Ammon's horn (tissue), 1 donor: ENCODE measurements around the gene SLC38A2.
A peak's percentile ranks its signal among the peaks of the same experiment; 100 is the strongest.

Experiments used
- DNase-seq: peaks from one replicate; pipeline ENCODE4 v3.0.0-alpha.2; 2016; ENCODE audit warnings: low spot score

Gene SLC38A2

GRCh38 chr12:46391630-46392029 lies 19.1 kb upstream of the SLC38A2 start:
- DNase-seq = no peak

- DNase-seq = no peak
These were observed 18.3 kb upstream of the SLC38A2 start for GRCh38 chr12:46390881-46391280.

GRCh38 chr12:46390304-46390703 lies 17.7 kb upstream of the SLC38A2 start:
- DNase-seq = no peak

GRCh38 chr12:46389031-46389616 lies 16.6 kb upstream of the SLC38A2 start:
- no peak for DNase-seq

GRCh38 chr12:46388427-46389021 lies 16.0 kb upstream of the SLC38A2 start:
- no peak for DNase-seq

DNA sequence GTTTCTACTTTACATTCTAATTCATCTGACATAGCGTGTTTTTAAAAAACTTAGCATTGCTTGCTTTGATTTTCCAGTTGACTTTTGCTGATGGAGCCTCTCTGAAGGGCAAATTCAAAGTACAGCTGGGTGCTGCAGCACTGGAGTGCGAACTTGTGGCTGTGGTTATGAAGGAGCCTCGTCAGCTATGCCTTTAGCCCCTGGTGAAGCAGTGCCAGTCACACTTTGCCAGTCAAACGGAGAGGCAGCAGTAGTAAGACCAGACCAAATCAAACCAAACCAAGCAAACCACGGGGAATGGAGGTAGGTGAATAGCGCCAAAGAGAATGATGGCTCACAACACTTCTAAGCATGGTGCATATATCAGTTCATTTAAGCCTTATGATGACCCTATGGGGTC lies 15.1 kb upstream of the SLC38A2 start:
- no peak for DNase-seq

DNA sequence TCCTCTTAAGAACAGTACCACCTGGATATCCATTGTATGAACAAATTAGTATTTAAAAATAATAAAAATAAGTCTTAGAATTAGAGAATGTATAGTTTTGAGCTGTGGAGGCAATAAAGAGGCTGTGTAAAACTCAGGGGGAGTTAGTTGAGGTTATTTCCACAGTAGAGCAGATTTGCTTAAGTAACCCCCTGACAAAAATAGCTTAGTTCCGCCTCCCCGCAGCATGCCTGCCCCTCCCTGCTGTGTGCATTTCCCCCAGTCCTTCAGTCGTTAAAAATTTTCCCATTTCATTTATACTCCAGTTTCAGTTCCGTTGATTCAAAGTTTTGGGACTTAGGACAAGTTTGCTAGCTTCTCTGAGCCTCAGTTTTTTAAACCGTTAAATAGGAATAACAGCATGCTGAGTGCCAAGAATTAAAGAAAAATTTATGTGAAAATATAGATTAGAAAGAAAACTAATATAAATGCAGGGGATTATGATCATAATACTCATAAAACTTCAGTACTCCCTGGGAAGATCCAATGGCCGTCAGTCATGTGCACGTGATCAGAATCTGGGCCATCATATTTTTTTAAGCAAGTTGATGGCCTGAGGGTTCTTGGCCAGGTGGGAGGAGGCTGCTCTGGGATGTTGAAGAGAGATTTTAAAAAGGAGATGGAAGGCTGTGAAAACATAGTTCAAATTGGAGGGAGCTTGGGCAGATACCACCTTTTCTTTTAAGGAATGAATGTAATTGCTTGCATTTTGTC lies 14.5 kb upstream of the SLC38A2 start:
- DNase-seq = peak; percentile 66

DNA sequence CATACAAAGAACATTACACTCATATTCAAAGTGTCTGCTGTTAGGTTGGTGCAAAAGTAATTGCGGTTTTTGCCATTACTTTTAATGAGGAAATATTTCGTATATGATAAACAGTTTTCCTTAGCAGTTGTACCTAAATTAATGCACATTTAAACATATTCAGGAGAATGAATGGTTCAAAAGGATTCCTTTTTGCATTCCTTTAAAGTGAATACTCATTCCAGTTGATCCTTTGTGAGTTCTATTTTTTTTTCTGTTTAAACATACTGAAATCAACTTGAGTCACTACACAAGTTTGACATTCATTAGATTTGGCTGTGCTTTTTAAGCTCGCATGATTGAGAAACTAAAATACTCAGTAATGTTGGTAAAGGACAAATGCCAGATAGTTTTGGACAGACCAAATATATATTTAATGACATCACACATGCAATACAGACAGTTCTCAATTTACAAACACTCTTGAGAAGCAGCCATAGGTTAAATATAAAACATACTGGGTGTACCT lies 13.8 kb upstream of the SLC38A2 start:
- DNase-seq = no peak

- DNase-seq = no peak
These were observed 12.9 kb upstream of the SLC38A2 start for GRCh38 chr12:46385438-46385837.

DNA sequence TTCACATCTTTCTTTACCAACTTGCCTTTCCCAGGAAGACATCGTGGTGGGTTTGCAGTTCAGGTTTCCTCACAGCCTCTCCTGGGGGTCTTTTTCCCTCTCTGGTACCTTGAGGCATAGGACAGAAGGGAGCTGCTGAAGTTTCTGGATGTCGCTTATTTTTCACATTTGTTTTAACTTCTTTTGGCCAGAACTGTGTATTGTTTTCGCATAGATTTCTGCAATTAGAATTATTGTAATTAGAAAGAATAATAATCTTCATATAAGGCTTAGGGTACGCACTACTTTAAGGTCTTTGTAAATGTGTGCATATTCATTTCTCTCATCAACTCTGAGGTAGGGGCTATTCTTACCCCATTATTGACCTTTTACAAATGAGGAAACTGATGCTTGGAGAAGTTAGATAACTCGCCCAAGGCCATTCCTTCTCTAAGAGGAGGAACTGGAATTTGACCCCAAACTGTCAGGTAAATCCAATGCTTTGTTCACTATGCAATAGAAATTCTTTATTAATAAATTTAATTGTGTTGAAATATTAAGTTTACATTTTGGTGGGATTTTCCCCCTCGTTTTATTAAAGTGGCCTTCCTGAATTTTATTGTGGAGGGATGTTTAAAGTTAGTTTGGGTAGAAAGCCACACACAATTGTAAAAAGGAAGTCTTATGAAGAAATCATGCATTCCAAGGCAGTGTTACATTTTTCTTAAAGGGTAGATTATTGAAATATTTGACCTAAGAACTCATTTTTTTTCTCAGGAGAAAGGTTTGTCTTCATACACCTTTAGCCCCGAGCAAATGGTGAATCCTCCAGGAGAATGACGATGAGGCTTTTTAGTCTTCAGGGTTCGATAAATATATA lies 12.1 kb upstream of the SLC38A2 start:
- no peak for DNase-seq

DNA sequence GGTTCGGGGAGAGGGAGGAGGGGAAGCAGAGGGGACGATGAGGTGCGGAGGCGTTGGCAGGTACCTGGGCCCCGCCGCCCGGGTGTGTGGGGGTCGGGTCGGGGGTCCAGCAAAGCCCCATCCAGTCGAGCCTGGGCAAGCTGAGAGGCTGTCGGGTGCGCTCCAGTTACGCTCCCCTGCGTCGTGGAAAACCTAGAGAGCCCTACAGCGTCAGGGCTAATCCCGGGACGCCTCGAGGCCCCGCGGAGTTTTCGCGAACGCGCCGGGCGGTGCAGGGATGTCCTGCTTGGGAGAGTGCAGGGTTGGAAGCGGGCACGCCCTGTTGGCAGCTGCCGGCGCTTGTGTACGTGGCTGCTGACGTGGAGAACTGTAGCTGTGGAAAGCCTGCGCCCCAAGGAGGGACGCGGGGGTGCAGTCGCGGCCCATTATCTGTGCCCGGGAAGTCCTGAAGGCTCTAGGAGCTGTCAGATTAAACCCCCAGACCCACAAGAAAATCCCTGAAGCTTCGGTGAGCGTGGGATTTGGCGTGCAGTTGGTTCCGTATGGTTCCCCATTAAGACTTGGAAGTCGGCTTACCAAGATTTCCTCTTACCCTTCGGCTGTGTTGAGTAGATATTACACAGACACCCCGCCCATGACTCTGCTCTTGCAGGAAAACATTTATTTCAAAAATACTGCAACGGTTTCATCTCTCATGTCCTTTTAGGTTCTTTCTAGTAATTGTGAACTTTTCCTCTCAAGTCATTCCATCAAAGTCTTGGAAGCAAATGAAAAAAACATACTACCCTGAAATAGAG lies 11.3 kb upstream of the SLC38A2 start:
- DNase-seq = peak; percentile 94

- DNase-seq = peak; percentile 97
These were observed 10.5 kb upstream of the SLC38A2 start for GRCh38 chr12:46382964-46383653.

GRCh38 chr12:46382408-46382963 lies 9.9 kb upstream of the SLC38A2 start:
- DNase-seq = no peak

- no peak for DNase-seq
These were observed 8.3 kb upstream of the SLC38A2 start for GRCh38 chr12:46380881-46381280.

- no peak for DNase-seq
These were observed 7.6 kb upstream of the SLC38A2 start for GRCh38 chr12:46380022-46380796.

DNA sequence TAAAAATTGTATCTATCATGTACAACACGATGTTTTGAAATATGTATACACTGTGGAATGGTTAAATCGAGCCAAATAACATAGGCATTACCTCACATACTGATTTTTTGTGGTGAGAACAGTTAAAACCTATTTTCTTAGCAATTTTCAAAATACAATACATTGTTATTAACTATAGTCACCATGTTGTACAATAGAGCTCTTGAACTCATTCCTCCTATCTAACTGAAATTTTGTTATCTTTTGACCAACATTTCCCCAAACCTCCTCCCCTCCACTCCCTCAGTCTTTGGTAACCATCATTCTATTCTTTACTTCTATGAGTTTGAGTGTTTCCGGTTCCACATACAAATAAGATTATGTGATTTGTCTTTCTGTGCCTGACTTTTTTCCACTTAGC lies 6.8 kb upstream of the SLC38A2 start:
- DNase-seq = no peak

DNA sequence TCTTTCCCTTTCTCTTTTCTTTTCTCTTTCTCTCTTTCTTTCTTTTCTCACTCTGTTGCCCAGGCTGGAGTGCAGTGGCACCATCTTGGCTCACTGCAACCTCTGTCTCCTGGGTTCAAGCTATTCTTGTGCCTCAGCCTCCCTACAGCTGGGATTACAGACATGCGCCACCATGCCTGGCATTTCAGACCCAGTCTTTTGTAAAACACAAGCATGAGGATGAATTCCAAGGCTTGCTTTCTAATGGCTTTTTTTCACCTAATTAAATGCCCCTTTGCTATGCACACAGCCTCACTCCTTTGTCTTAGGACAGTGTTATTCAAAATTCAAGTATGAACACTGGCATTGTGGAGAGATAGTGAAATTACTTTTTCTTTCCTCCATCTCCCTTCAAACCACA lies 6.0 kb upstream of the SLC38A2 start:
- no peak for DNase-seq

GRCh38 chr12:46377678-46378077 lies 5.1 kb upstream of the SLC38A2 start:
- no peak for DNase-seq

DNA sequence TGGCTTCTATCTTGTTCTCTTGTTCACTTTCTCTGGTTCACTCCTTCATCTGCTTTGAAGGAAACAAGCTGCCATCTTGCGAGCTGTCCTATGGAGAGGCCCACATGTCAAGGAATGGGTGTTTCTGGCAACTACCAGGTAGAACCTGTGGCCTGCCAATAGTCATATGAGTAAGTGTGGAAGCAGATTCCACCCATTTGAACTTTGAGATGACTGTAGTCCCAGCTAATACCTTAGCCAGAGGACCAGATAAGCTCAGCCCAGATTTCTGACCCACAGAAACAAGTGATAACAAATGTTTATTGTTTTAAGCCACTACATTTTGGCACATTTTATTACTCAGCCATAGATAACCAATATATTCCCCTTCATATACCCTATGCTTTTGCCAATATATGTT lies 4.0 kb upstream of the SLC38A2 start:
- no peak for DNase-seq

- DNase-seq = no peak
These were observed 2.1 kb upstream of the SLC38A2 start for GRCh38 chr12:46374711-46375110.
